NCI-H2227 (cell line): ENCODE results near the gene DNM1L.

ENCODE experiments used
- DNase-seq: peaks from one replicate; lab custom pipeline; 2025; ENCODE audit not compliant: unreplicated experiment; lab: John Stamatoyannopoulos, UW

The DNM1L gene

DNA sequence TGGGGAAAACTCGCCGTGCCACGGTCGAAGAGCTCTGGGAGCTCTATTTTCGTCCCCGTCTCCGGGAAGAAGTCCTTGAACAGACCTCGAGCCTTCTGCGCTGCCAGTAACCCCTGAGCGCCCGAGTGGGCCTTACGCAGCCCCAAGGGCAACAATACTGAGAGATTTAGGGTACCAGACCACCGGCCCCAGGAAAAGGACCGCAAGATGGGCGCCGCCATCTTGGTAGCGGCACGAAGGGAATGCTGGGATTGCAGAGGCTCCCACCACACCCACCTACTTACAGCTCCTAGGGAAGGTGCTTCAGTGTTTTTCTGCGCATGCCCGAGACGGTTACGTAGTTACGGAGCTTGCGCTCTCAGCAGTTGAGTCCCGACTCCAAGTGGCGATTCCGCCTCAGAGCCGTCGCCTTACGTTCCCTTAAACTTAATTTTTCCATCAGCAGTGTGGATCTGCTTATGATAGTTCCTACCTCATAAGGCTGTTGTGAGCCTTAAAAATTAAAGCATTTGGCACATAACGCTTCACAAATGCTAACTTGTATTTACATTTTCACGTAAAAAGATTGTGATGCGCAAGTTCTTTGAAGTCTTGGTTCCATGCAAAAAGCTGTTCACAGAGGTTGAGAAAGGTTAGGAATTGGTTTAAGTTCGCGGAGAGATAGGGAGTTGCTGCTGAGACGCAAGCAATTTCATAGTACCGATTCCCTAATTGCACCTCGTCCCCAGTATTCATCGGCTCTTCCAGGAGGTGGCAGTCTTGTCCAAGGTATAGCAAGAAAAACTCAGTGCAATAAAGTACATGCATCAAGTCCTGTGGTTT lies 76.8 kb downstream of the DNM1L start, which contains the start of gene YARS2:
TSS of gene YARS2 (minus strand) at position 244 of the 822 bp plus-strand sequence. CDS start at position 221, 23 bp downstream.
- DNase-seq = peak; percentile 95

DNA sequence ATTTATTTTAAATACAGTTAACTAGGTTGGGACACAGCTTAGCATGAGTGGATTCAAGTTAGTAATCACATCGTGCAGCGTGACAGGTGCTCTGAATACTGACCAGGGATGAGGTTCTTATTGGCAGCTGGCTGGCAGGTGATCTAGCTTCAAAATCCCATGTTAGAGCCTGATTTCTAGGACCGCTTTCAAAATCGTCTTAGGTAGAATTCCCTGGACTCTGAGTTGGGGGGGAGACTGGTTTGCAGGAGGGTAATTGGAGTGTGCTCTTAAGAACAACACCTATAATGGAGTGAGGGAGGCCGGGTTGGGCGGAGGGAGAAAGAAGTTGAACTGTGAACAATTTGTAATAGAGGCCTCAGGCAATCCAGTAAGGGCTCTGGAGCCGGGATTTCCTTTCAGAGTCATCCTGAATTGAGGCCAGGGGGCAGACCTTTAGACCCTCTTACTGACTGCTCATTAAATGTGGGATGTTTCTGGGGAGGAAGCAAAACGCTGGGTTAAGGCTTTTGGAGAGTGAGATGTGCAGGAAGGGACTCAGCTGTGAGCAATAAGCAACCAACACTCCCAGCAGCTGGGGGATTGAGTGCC lies 77.5 kb downstream of the DNM1L start:
- DNase-seq = no peak

DNA sequence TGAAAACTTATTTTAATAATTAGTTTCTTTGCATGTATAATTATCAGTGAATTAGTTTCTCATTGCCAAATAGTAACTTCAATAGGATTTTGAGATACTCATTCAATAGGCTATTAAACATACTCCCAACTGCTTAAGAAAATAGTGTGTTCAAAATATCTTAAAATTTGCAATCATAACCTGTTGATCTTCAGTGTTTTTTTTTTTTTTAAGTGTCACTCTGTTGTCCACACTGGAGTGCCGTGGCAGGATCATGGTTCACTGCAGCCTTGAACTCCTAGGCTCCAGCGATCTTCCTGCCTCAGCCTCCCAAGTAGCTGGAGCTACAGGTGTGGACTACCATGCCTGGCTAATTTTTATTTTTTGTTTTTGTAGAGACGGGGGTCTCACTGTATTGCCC lies 78.1 kb downstream of the DNM1L start:
- DNase-seq = no peak

DNA sequence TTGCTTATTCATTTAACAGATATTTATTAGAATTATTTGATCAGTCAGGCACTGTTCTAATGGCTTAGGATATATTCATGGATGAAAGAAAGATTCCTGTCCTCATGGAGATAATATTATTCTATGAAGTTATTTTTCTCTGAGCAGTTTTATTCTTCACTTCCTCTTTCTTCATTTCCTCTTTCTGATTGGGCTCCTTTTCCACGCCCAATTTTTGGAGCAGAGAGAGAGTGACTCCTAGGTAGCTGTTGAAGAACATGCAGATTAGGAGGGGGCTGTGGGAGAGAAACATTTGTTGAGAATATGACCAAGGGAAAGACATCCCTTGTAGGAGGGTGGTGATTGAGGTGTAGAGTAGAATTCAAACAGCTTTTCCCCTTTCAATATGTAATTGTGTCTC lies 82.6 kb downstream of the DNM1L start:
- no peak for DNase-seq

DNA sequence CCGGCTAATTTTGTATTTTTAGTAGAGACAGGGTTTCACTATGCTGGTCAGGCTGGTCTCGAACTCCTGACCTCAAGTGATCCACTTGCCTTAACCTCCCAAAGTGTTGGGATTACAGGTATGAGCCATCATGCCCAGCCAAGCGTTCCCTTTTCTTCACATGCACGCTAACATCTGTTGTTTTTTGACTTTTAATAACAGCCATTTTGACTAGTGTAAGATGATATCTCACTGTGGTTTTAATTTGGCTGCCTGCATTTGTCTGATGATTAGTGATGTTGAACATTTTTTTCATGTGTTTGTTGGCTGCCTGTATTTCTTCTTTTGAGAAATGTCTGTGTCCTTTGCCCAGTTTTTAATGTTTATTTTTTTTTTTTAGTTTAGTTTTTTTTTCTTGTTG lies 86.8 kb downstream of the DNM1L start:
- no peak for DNase-seq

DNA sequence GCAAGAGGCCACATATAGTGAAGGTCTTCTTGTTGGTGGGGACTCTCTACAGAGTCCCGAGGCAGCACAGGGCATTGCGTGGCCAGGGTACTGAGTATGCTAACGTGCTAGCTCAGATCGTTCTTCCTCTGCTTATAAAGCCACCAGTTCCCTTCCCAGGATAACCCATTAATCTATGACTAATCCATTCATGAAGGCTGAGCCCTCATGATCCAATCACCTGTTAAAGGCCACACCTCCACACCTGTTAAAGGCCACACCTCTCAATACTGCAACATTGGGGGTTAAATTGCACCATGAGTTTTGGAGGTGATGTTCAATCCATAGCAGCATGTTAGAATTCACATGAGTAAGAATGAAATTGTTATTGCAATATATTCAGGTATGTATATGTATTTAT lies 89.4 kb downstream of the DNM1L start:
- no peak for DNase-seq

DNA sequence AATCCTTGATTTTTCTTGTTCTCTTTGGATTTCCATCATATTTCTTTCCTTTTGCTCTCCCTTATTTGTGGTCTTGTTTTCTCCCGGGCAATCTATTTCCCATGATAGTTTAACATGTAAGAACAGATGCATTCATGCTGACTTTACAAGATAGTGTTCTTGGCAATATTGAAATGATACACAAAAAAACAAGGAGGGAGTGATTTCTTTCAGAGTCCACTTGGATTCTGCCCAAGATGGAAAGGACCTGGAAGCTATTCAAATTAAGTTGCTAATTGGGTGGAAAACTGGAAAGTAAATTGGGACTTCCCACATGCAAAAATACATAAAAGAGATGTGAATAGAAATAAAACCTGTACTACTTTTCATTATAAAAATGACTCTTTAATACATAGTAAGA lies 91.0 kb downstream of the DNM1L start:
- DNase-seq = no peak

DNA sequence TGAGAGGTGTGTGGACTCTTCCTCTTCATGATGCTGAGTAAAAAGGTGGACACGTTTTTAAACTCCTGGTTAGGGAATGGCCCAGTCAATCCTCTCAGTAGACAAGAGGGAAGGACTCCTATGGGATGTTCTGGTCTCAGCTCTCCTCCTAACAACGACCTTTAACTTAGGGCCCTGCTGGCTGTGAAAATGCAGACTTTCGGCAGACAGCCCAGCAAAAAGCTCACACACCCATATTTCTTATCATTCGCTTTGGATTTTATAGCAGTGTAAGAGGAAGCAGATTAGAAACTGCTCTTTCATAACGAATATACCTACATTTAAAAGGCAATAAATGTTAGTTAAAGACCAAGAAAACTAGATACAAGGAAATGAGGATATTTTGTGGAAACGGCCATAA lies 94.6 kb downstream of the DNM1L start:
- DNase-seq = no peak

DNA sequence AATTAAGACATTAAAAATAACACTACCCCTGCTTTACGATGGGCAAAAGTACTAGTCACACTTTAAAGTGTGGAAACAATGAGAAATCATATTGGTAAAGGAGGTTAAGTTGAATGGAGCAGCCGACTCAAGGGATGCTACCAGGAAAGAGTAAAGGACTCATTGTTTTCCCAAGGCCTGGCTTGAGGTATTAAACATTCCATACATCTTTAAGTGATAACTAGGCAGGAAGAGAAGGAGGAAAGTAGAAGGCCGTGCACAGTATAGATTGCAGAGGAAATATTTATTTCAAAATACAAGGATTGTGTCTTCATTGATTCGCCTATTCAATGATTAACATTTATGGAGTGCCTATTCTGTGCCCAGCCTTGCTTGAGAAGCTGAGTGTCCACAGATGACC lies 97.2 kb downstream of the DNM1L start:
- DNase-seq = no peak

DNA sequence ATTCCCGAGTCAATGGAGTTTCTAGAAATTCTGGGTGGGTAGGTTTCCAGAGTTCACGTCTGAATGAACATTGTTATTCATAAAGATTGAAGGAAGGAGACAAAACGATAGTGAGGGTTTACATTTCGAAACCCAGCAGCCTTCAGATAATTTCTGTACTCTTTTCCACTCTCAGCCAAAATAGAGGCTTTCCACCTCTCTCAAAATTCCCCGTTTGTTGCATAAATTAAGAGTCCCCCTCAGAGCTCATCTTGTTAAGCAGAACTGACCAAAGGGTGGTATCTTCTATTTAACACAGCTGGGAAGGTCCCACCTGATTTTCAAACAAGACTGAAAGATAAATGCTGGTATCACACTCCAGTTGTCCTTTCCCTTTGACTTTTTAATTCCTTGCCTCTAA lies 98.1 kb downstream of the DNM1L start:
- no peak for DNase-seq

DNA sequence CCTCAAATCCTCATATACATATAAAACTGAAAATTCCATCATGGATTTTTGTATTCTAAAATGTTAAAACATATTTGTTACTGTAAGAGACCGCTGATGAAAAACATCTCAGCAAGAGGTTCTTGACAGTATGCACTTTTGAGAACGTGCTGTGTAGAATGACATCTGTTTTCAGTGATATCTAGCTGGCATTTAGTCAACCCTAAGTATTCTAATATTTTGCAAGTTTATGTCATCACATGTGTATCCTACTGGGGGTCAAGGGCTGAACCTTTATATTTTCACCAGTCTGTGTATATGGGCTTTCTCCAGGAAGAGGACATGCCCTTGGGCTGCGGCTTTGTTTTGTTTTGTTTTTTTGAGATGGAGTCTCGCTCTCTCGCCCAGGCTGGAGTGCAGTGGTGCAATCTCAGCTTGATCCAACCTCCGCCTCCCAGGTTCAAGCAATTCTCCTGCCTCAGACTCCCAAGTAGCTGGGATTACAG lies 98.6 kb downstream of the DNM1L start:
- DNase-seq = no peak

DNA sequence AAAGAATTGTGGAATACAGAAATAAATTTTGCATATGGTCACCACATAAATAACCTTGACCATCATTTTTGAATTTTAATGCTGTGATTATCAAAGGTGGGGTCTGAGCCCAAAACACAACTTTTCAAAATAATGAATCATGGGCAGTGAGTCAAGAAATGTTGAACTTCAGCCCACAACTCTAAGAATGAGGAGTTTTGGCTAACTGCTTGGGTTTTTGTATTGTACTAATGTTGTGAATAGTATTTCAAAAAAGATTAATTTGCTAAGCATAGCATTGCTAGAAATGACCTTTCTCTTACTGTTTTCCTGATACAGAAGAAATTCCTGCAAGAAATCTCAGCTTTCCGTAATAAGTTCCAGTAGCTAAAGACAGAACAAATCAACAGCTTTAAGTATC lies 101.0 kb downstream of the DNM1L start:
- DNase-seq = no peak

DNA sequence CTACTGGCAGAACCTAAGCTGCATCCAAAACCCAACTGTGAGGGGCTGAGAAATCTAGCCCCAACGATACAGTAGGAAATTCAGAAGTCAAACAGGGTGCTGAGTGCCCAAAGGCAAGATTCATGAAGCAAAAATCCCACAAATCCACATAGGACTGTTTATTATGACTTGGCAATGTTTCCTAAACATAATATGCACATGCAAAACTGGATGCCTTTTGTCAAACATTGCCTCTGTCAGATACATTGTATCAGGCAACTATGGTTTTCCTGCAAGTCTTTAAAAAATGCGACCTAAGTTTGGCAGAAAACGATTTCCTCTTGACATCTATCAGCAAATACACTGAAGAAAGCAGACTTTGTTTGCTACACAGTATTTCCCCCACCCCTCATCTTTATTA lies 103.9 kb downstream of the DNM1L start:
- DNase-seq = no peak

DNA sequence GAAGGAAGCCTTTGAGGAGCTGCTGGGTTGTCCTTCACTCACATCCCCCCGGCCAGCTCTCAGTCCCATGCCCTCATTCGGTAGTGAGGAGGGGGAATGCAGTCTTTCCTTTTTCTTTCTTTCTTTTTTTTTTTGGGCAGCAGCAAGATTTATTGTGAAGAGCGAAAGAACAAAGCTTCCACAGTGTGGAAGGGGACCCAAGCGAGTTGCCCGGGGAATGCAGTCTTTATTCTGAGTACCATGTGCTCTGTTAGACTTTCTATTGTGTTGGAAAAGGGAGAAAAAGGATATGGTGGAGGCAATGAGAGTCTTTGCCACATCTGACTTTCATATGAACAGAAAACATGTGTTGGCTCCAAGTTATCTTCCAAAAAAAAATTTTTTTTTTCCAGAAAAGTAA lies 106.5 kb downstream of the DNM1L start:
- no peak for DNase-seq

DNA sequence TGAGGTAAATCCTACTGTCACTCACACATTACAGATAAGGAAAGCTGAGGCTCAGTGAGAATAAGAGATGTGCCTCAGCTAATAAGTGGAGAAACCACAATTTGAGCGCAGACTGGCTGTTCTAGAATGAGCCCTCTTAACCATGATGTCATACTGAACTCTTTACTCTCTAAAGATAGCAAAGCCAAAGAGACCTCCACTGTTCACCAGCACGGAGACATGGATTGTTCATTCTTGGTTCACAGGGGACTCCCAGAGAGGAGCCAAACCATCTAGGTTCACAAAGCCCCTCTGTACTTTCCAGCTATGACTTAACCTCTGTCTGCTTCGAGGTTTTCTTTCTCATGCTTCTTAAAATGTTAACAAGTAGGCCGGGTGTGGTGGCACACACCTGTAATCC lies 109.3 kb downstream of the DNM1L start:
- no peak for DNase-seq

DNA sequence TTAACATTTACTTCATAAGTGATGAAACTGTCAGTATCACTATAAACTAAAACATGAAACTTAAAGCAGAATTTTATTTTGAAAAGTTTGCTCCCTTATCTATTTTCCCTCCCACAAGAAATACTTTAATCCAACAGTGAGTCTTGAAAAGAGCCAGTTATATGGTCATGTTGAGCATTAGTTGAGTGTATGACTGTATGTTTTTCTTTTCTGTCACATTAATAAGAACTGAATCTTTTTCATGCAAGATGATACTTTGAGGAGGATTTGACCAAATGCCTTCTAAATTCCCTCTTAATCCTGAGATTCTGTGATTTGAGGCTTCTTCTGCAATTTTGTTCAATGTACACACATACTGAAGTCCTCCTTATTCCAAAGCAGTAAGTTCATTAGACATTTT lies 110.3 kb downstream of the DNM1L start:
- DNase-seq = no peak

DNA sequence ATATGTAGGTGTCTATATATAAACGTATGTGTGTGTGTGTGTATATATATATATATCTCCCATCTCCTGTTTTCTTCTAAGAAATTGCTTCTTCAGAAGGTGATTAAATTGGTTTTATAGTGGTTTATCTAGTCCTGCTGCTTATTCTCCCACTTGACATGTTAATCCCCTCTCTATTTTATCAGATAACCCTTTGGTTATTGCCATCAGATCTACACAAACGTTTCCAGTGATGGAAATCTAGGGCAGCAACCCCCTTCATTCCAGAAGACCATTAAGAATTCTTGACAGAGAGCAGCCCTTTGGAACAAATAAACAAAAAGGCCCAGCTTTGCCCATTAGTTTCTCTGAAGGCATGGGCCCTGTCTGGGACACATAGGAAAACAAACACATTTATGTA lies 110.8 kb downstream of the DNM1L start:
- no peak for DNase-seq

DNA sequence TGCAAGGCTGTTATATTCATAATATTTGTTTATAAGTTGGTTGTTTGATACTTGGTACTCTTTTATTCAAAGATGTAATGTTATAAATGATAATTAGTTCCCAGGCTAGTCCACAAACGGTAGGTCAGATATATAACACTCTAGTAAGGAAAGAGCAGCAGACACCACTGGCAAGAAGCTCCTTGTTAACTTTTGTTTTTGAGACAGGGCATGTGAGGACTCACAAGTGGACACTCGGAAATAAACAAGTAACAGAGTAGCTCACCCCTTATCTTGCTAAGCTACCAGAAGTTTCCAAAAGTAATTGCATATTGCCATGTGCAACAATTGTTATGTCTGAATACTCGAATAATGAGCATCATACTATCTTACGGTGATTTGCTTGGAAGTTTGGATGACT lies 115.2 kb downstream of the DNM1L start:
- no peak for DNase-seq
